Subcutaneous abdominal adipose tissue (tissue), 5 donors: ENCODE data around the gene POMGNT2.
"Not testable (repeated sequence)": the region's sequence is repeated elsewhere in the genome, so short reads cannot be mapped to it uniquely, and the experiment has no call there.

Experiments used
- H3K27ac ChIP-seq: one replicate; pipeline ENCODE4 v1.7.0; 2013; ENCODE audit warnings: low read depth, mild to moderate bottlenecking, inconsistent platforms, low read length, moderate library complexity
- H3K27me3 ChIP-seq, 5 donors: one replicate each; pipeline ENCODE4 v1.7.0; 2013; ENCODE audit warnings: low read length in 5 of 5, inconsistent platforms in 1 of 5; ENCODE audit not compliant: control insufficient read depth in 5 of 5, insufficient read depth in 4 of 5
- H3K36me3 ChIP-seq, 5 donors: one replicate each; pipeline ENCODE4 v1.7.0; 2013; ENCODE audit warnings: low read length in 5 of 5; ENCODE audit not compliant: control insufficient read depth in 5 of 5, insufficient read depth in 5 of 5
- H3K4me1 ChIP-seq, 5 donors: one replicate each; pipeline ENCODE4 v1.7.0; 2013; ENCODE audit warnings: low read length in 5 of 5, mild to moderate bottlenecking in 3 of 5, moderate library complexity in 1 of 5; ENCODE audit not compliant: control insufficient read depth in 5 of 5, insufficient read depth in 5 of 5
- H3K4me3 ChIP-seq, 5 donors: one replicate each; pipeline ENCODE4 v1.7.0; 2013; ENCODE audit warnings: low read length in 5 of 5, low read depth in 1 of 5
- H3K9ac ChIP-seq, 5 donors: one replicate each; pipeline ENCODE4 v1.7.0; 2013; ENCODE audit warnings: low read length in 5 of 5, mild to moderate bottlenecking in 4 of 5, moderate library complexity in 3 of 5
- H3K9me3 ChIP-seq, 5 donors: one replicate each; pipeline ENCODE4 v1.7.0; 2013; ENCODE audit warnings: low read length in 5 of 5; ENCODE audit not compliant: control insufficient read depth in 5 of 5
- donor health status: healthy.
- donor health status: healthy.
- donor health status: healthy.
- donor health status: healthy.
- donor health status: healthy.

The POMGNT2 gene

GRCh38 chr3:43071313-43071893 lies 34.5 kb downstream of the POMGNT2 start:
- Histone ChIP-seq H3K27me3 (peaks cover 0 to 3% (median 0%) of the 10 kb centered on the region in 5 donors), H3K27ac (no peak overlapping the region), H3K36me3 (no peaks in the 10 kb centered on the region), H3K9me3 (no peaks in the 10 kb centered on the region), H3K9ac (no peak overlapping the region), H3K4me1 (no peaks in the 10 kb centered on the region), H3K4me3 (no peak overlapping the region)

DNA sequence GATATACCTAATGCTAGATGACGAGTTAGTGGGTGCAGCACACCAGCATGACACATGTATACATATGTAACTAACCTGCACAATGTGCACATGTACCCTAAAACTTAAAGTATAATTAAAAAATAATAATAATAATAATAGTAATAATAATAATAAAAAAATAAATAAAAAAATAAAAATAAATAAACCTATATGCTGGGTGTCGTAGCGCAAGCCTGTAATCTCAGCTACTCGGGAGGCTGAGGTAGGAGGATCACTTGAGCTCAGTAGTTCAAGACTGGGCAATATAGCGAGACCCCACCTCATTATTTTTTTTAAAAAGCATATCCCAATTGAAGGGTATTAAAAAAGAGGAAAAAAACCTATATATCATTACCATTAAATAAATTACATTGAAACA lies 35.2 kb downstream of the POMGNT2 start:
- H3K9me3 ChIP-seq, H3K4me3 ChIP-seq, H3K9ac ChIP-seq, H3K27ac ChIP-seq, H3K27me3 ChIP-seq, H3K4me1 ChIP-seq, H3K36me3 ChIP-seq: not testable (repeated sequence)

GRCh38 chr3:43063114-43063513 lies 42.8 kb downstream of the POMGNT2 start:
- no peaks in the 10 kb centered on the region for H3K4me1 ChIP-seq
- no peak overlapping the region for H3K9ac ChIP-seq
- H3K36me3 ChIP-seq = peaks cover 0 to 5% (median 3%) of the 10 kb centered on the region in 5 donors
- no peak overlapping the region for H3K27ac ChIP-seq
- H3K27me3 ChIP-seq = no peaks in the 10 kb centered on the region
- H3K9me3 ChIP-seq = peaks cover 0 to 5% (median 0%) of the 10 kb centered on the region in 5 donors
- H3K4me3 ChIP-seq = no peak overlapping the region

DNA sequence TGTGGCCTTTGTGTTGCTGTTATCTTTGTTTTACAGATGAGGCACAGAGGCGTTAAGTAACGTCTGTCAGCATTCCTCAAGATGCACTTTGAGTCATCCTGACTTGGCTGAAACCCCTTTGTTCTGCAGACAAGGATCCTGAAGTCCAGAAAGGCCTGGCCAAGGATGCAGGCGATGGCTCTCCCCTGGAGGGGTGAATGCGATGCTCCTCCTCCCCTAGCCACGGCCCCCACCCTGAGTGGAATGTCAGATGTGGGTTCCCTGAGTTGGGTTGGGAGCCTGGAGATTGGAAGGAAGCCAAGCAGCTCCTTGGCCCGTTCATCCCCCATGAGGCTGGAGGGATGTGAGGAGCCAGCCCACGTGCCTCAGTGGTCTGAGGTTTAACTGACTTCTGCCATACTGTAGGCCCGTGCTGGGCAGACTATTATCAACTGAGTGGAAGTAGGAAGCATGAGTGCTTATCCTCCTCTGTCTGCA lies 43.3 kb downstream of the POMGNT2 start:
- Histone ChIP-seq H3K27me3 (no peaks in the 10 kb centered on the region), H3K9me3 (peaks cover 0 to 5% (median 0%) of the 10 kb centered on the region in 5 donors), H3K9ac (no peak overlapping the region), H3K4me3 (no peak overlapping the region), H3K36me3 (peaks cover 0 to 5% (median 3%) of the 10 kb centered on the region in 5 donors), H3K4me1 (no peaks in the 10 kb centered on the region), H3K27ac (no peak overlapping the region)

GRCh38 chr3:43062040-43062563 lies 43.8 kb downstream of the POMGNT2 start:
- no peaks in the 10 kb centered on the region for H3K4me1 ChIP-seq
- no peak overlapping the region for H3K27ac ChIP-seq
- no peaks in the 10 kb centered on the region for H3K27me3 ChIP-seq
- no peak overlapping the region for H3K9ac ChIP-seq
- H3K9me3 ChIP-seq = peaks cover 0 to 5% (median 0%) of the 10 kb centered on the region in 5 donors
- no peak overlapping the region for H3K4me3 ChIP-seq
- H3K36me3 ChIP-seq = peaks cover 0 to 5% (median 3%) of the 10 kb centered on the region in 5 donors

- Histone ChIP-seq H3K4me3 (no peak overlapping the region), H3K9me3 (peaks cover 0 to 5% (median 0%) of the 10 kb centered on the region in 5 donors), H3K9ac (no peak overlapping the region), H3K4me1 (no peaks in the 10 kb centered on the region), H3K27ac (no peak overlapping the region), H3K27me3 (no peaks in the 10 kb centered on the region), H3K36me3 (peaks cover 0 to 7% (median 5%) of the 10 kb centered on the region in 5 donors)
Measured at GRCh38 chr3:43061101-43061895, 44.6 kb downstream of the POMGNT2 start.

DNA sequence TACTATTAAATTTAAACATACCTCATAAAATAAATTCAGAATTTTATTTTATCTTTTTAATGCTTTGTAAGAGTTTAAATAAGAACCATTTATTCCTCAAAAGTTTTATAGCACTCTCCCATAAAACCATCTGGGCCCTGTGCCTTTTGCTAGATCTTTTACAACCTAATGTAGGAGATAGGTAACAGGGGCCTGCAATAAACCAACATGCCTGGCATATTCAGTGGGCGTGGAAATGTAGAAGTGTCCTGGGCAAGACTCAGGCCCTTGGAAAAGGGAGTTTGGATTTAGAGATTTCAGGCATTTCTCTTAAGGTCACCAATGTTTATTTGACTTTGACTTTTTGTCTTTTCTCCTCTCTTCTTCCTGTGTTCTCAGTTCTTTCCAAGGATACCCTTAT lies 46.4 kb downstream of the POMGNT2 start:
- peaks cover 0 to 10% (median 5%) of the 10 kb centered on the region in 5 donors for H3K36me3 ChIP-seq
- H3K4me1 ChIP-seq = no peaks in the 10 kb centered on the region
- H3K9me3 ChIP-seq = peaks cover 0 to 5% (median 0%) of the 10 kb centered on the region in 5 donors
- H3K27ac ChIP-seq = no peak overlapping the region
- H3K27me3 ChIP-seq = no peaks in the 10 kb centered on the region
- H3K4me3 ChIP-seq = no peak overlapping the region
- no peak overlapping the region for H3K9ac ChIP-seq

GRCh38 chr3:43055806-43056770 lies 49.8 kb downstream of the POMGNT2 start:
- no peak overlapping the region for H3K27ac ChIP-seq
- no peaks in the 10 kb centered on the region for H3K27me3 ChIP-seq
- peaks cover 0 to 8% (median 6%) of the 10 kb centered on the region in 5 donors for H3K9me3 ChIP-seq
- H3K36me3 ChIP-seq = peaks cover 0 to 6% (median 4%) of the 10 kb centered on the region in 5 donors
- H3K9ac ChIP-seq = no peak overlapping the region
- H3K4me1 ChIP-seq = no peaks in the 10 kb centered on the region
- H3K4me3 ChIP-seq = no peak overlapping the region

DNA sequence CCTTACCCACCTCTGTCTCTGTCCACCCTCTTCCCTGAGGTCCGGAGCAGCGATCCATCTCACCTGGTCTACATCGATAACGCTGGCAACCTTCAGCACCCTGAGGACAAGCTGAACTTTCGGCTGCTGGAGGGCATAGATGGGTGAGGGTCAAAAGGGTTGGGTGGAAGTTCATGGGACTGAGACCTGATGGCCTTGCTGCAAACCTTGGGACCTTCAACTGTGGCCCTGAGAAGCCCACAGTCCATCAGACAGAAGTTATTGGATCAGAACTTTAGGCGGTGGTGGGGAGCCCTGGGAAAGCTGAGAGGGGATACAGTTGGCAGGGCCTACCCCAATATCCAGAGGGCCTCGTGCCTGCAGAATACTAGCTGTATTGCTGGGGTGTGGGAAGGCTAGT lies 50.5 kb downstream of the POMGNT2 start:
- Histone ChIP-seq H3K9me3 (peaks cover 0 to 13% (median 9%) of the 10 kb centered on the region in 5 donors), H3K4me1 (no peaks in the 10 kb centered on the region), H3K4me3 (no peak overlapping the region), H3K27me3 (no peaks in the 10 kb centered on the region), H3K9ac (no peak overlapping the region), H3K27ac (no peak overlapping the region), H3K36me3 (peaks cover 0 to 6% (median 4%) of the 10 kb centered on the region in 5 donors)
